ENCODE data around the gene UPK1A. TPM values are rescaled to one million over a fixed set of nuclear protein-coding genes. Genes with fewer than 3 reads are reported as not detected.

UPK1A gene
- total and polyA plus RNA-seq, 10 of the 15 experiments (the other 5 are each of a cell fraction or from before 2014, with no cell fraction given) = 0.15 to 1.9 (median 0.26) TPM; not detected in 7

GRCh38 chr19:35673121-35673804, 6.9 kb downstream of the UPK1A start (continued):
- TF ChIP-seq ZBTB40 (IDR thresholded peaks at IDR 0.05; ENCODE audit: borderline replicate concordance) (no peak), MAX (IDR thresholded peaks at IDR 0.05; ENCODE audit: low read depth, low read length) (no peak)

DNA sequence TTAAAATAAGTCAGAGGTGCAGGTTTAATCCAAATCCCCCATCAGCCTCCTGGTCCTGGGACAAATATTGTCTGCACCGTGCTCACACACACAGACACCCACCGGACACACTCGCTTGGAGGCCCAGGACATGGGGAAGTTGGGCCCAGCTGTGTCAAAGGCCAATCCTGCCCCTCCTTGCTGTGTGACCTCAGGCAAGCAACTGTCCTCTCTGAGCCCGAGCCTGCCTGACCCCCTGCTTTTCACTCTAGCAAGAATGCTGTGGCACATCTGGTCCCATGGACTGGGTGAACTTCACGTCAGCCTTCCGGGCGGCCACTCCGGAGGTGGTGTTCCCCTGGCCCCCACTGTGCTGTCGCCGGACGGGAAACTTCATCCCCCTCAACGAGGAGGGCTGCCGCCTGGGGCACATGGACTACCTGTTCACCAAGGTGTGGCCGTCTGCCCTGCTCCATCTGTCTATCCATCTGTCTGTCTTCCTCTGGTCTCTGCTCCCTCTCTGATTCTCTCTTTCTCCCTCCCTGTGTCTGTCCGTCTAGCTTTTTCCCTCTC, 9.3 kb downstream of the UPK1A start:
- FAIRE-seq = no peak
- ATAC-seq = no peak
- intact Hi-C loops (cut with micrococcal nuclease; ENCODE audit: unreplicated experiment) (no loop called here), in situ Hi-C loops (cut with MboI) (no loop called here)
- Histone ChIP-seq H3K27ac (ENCODE audit: control insufficient read depth, insufficient read depth) (no peak overlapping the region), H3K9ac (ENCODE audit: control insufficient read depth, insufficient read depth, low read length) (no peak overlapping the region), H3K9me3 (replicated peaks; ENCODE audit: control insufficient read depth, insufficient read depth, low read length) (no peaks in the 10 kb centered on the region), H3K4me1 (ENCODE audit: control insufficient read depth, insufficient read depth, low read length) (peaks cover 4% of the 10 kb centered on the region), H2AFZ (ENCODE audit: control insufficient read depth, low read depth, low read length) (no peak overlapping the region), H3K4me2 (ENCODE audit: control insufficient read depth, insufficient read depth) (no peak overlapping the region), H3K36me3 (ENCODE audit: control insufficient read depth in 2 of 2, insufficient read depth in 2 of 2, low read length in 1 of 2) (no peaks in the 10 kb centered on the region), H3K27me3 (replicated peaks in 1 of 2; ENCODE audit: control insufficient read depth in 2 of 2, insufficient read depth in 2 of 2, low read length in 1 of 2) (no peaks in the 10 kb centered on the region; a peak in 1 of 4 replicates), H3K79me2 (ENCODE audit: control insufficient read depth, insufficient read depth, low read length) (no peaks in the 10 kb centered on the region), H3K4me3 (no peak overlapping the region), H4K20me1 (ENCODE audit: control insufficient read depth, insufficient read depth) (no peaks in the 10 kb centered on the region)
- BruUV-seq (replicated peaks) = no TSS peak
- no peak for DNase-seq (ENCODE audit: low read depth, low spot score)
- ChIA-PET RAD21 (ENCODE audit: unreplicated experiment) (no interaction called here), SMC1A (ENCODE audit: uncharacterized antibody, unreplicated experiment) (no interaction called here), POLR2A (no interaction called here), CTCF (interaction anchor here (0.6 kb wide), 1 partner anchor 70 kb away, joined by 4 read pairs; the partner anchor contains the start of genes PSENEN and U2AF1L4)
- 63% methylated on average over 15 of the region's 15 CpGs for WGBS (ENCODE audit: insufficient coverage, insufficient replicate concordance, low lambda C conversion rate, missing lambda C conversion rate)
- TF ChIP-seq, protein P1, sequence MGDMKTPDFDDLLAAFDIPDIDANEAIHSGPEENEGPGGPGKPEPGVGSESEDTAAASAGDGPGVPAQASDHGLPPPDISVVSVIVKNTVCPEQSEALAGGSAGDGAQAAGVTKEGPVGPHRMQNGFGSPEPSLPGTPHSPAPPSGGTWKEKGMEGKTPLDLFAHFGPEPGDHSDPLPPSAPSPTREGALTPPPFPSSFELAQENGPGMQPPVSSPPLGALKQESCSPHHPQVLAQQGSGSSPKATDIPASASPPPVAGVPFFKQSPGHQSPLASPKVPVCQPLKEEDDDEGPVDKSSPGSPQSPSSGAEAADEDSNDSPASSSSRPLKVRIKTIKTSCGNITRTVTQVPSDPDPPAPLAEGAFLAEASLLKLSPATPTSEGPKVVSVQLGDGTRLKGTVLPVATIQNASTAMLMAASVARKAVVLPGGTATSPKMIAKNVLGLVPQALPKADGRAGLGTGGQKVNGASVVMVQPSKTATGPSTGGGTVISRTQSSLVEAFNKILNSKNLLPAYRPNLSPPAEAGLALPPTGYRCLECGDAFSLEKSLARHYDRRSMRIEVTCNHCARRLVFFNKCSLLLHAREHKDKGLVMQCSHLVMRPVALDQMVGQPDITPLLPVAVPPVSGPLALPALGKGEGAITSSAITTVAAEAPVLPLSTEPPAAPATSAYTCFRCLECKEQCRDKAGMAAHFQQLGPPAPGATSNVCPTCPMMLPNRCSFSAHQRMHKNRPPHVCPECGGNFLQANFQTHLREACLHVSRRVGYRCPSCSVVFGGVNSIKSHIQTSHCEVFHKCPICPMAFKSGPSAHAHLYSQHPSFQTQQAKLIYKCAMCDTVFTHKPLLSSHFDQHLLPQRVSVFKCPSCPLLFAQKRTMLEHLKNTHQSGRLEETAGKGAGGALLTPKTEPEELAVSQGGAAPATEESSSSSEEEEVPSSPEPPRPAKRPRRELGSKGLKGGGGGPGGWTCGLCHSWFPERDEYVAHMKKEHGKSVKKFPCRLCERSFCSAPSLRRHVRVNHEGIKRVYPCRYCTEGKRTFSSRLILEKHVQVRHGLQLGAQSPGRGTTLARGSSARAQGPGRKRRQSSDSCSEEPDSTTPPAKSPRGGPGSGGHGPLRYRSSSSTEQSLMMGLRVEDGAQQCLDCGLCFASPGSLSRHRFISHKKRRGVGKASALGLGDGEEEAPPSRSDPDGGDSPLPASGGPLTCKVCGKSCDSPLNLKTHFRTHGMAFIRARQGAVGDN (IDR thresholded peaks at IDR 0.05) = no peak
- TF ChIP-seq, protein P2, sequence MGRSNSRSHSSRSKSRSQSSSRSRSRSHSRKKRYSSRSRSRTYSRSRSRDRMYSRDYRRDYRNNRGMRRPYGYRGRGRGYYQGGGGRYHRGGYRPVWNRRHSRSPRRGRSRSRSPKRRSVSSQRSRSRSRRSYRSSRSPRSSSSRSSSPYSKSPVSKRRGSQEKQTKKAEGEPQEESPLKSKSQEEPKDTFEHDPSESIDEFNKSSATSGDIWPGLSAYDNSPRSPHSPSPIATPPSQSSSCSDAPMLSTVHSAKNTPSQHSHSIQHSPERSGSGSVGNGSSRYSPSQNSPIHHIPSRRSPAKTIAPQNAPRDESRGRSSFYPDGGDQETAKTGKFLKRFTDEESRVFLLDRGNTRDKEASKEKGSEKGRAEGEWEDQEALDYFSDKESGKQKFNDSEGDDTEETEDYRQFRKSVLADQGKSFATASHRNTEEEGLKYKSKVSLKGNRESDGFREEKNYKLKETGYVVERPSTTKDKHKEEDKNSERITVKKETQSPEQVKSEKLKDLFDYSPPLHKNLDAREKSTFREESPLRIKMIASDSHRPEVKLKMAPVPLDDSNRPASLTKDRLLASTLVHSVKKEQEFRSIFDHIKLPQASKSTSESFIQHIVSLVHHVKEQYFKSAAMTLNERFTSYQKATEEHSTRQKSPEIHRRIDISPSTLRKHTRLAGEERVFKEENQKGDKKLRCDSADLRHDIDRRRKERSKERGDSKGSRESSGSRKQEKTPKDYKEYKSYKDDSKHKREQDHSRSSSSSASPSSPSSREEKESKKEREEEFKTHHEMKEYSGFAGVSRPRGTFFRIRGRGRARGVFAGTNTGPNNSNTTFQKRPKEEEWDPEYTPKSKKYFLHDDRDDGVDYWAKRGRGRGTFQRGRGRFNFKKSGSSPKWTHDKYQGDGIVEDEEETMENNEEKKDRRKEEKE (IDR thresholded peaks at IDR 0.05) = no peak
- no peak for TF ChIP-seq CBFB (IDR thresholded peaks at IDR 0.05; ENCODE audit: low read depth)
- no peak for TF ChIP-seq POLR2A (IDR thresholded peaks at IDR 0.05; ENCODE audit: low read depth, low read length)
- TF ChIP-seq RAD21 (IDR thresholded peaks at IDR 0.05; ENCODE audit: insufficient read depth, low read depth, low read length) = no peak
- no peak for TF ChIP-seq STAT1 (conservative IDR thresholded peaks at IDR 0.05)
- TF ChIP-seq BCL11A (IDR thresholded peaks at IDR 0.05; ENCODE audit: low read depth, low read length) = no peak
- TF ChIP-seq PAX5 (IDR thresholded peaks at IDR 0.05; ENCODE audit: borderline replicate concordance, low read depth, low read length) = no peak
- TF ChIP-seq FOXK2 (IDR thresholded peaks at IDR 0.05) = no peak
